Measurements from ENCODE around the gene LRIG1. TPM values are rescaled to one million over a fixed set of nuclear protein-coding genes. Genes with fewer than 3 reads are reported as not detected.

The LRIG1 gene
- polyA plus RNA-seq, 4 donors, result 21.2 to 27.7 (median 26.2) TPM

GRCh38 chr3:66370179-66370578 lies 130.6 kb downstream of the LRIG1 start:
- no peak for DNase-seq (ENCODE audit: low read depth in 4 of 4, low spot score in 3 of 4)

DNA sequence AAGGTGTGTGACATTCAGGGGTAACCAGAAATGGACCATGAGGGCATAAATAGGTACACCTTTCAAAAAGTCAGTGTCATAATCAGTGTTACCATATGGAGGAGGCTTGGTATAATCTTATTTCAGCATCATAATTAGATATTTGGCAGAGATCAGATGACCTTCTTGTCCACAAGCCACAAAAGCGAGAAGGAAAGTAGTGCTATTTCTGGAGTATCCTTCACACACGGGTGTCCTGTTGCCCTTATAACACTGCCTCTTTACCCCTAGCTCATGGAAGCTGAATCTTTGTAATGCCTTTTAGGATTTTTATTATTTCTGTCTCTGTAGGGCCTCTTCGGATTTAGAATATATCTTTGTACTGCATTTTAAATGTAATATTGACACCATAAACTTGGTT lies 132.8 kb downstream of the LRIG1 start:
- no peak for DNase-seq (ENCODE audit: low read depth in 4 of 4, low spot score in 3 of 4)

DNA sequence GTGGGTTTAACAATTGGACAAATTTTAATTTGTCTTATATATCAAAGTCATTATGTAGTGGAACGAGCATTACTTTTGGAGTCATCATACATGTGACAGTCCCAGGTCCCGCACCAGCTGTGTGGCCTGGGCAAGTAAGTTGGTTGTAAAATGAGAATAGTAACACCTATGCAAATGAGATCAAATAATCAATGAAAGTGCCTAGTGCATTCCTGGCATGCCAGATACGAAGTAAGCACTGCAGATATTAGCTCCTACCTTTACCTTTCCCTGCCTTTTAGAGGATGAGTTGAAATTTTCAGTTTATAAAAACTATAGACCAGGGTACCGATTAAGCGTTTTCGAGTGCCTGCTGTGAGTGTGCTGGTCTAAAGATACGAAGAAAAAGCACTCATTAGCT lies 134.1 kb downstream of the LRIG1 start:
- DNase-seq (ENCODE audit: low read depth in 4 of 4, low spot score in 3 of 4), result no peak

DNA sequence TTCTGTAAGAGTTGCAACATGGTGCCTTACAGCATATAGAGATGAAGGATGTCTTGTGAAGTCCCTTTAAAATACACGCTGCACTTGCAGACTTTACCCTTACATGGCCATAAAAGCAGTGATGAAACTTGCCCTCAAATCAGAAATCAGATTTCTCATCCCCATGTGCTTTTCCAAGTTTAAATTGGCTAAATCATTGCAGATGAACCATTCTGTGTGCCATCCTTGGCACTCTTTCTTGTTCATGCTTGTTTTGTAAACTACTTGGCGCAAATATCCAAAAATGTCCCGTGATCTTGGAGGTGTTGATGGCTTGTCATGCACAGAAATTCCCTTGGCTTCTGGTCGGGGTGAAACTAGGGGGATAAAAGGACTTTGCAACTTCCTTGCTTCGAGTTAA lies 135.7 kb downstream of the LRIG1 start:
- DNase-seq (ENCODE audit: low read depth in 4 of 4, low spot score in 3 of 4), result no peak

GRCh38 chr3:66363148-66363547 lies 137.7 kb downstream of the LRIG1 start:
- DNase-seq (ENCODE audit: low read depth in 4 of 4, low spot score in 3 of 4), result no peak

- no peak for DNase-seq (ENCODE audit: low read depth in 4 of 4, low spot score in 3 of 4)
These were observed 138.3 kb downstream of the LRIG1 start for GRCh38 chr3:66362541-66362941.

GRCh38 chr3:66361356-66361755 lies 139.5 kb downstream of the LRIG1 start:
- DNase-seq (ENCODE audit: low read depth in 4 of 4, low spot score in 3 of 4), result no peak

- DNase-seq (ENCODE audit: low read depth in 4 of 4, low spot score in 3 of 4), result no peak
These were observed 144.8 kb downstream of the LRIG1 start for GRCh38 chr3:66355997-66356396.

- DNase-seq (ENCODE audit: low read depth in 4 of 4, low spot score in 3 of 4), result no peak
These were observed 145.4 kb downstream of the LRIG1 start for GRCh38 chr3:66355394-66355793.

DNA sequence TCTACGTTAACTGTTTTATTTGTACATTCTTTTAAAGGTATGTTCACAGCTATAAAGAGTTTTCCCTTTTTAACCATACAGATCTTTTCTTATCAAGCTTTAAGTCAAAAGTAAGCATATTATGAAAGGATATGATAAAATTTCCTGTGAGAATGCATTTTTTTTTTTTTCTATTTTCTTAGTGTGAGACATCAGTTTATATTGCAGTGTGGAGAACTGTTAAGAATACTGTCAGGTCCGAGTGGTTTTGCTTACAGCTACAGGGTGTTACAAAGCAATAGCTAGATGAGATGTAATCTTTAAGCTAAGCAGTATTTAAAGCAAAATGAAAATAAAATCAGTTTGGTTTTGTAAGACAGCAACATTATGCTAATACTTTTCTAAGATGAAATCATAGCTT lies 146.8 kb downstream of the LRIG1 start:
- DNase-seq (ENCODE audit: low read depth in 4 of 4, low spot score in 3 of 4), result no peak

DNA sequence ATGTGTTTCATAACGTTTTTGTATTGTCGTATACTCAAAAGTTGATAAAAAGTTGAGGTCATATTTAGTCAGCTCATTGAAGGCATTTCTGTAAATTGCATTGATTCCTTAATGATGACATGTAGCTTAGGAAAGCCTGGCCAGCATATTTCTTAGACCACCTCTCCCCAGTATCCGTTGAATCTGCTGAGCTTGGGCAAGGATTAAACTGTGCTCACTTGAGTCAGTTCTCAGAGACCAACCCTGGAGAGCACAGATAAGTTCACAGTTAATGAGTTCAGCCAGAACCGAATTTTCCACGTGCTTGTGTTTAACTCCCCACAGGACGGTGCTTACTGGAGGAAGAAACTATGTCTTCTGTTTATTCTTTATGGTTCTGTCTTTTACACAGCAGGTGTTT lies 147.3 kb downstream of the LRIG1 start:
- no peak for DNase-seq (ENCODE audit: low read depth in 4 of 4, low spot score in 3 of 4)

DNA sequence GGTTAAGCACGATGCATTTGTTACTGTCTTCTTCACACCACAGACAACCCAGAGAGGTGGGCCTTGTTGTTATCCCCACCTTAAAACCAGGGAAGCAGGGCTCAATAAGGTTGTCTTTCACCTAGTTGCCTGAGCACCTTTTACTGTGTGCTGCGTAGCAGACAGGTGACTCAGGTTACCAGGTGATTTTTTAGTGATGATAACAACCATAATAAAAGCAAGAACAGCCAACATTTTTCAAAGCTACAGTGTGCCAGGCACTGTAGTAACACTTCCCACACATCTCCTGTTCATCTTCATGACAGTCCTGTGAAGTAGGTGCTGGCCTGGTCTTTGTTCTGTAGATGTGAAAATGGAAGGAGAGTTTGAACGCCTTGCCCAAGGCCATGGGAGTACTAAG lies 147.8 kb downstream of the LRIG1 start:
- DNase-seq (ENCODE audit: low read depth in 4 of 4, low spot score in 3 of 4), result no peak

GRCh38 chr3:66350601-66351000 lies 150.2 kb downstream of the LRIG1 start:
- no peak for DNase-seq (ENCODE audit: low read depth in 4 of 4, low spot score in 3 of 4)

- DNase-seq (ENCODE audit: low read depth in 4 of 4, low spot score in 3 of 4), result no peak
These were observed 152.1 kb downstream of the LRIG1 start for GRCh38 chr3:66348704-66349103.

GRCh38 chr3:66344848-66345578 lies 155.8 kb downstream of the LRIG1 start:
- no peak for DNase-seq (ENCODE audit: low read depth in 4 of 4, low spot score in 3 of 4)

DNA sequence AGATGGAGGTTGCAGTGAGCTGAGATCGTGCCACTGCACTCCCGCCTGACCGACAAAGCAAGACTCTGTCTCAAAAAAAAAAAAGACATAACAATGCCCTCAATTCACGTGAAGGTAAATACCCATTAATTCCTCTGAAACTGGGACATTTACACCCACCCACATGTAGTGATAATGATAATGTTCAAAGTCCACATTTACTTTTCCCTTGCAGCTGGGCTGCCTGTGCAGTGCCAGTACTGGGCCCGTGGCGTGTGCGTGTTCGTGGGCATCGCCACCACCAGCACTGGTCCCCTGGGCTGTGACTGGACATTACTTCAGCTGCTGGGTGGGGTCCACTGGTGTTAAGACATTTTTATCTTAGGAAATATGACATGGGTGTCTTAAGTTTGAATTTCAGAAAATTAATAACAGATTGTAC lies 156.4 kb downstream of the LRIG1 start:
- DNase-seq (ENCODE audit: low read depth in 4 of 4, low spot score in 3 of 4), result no peak

- no peak for DNase-seq (ENCODE audit: low read depth in 4 of 4, low spot score in 3 of 4)
These were observed 158.0 kb downstream of the LRIG1 start for GRCh38 chr3:66342717-66343356.

DNA sequence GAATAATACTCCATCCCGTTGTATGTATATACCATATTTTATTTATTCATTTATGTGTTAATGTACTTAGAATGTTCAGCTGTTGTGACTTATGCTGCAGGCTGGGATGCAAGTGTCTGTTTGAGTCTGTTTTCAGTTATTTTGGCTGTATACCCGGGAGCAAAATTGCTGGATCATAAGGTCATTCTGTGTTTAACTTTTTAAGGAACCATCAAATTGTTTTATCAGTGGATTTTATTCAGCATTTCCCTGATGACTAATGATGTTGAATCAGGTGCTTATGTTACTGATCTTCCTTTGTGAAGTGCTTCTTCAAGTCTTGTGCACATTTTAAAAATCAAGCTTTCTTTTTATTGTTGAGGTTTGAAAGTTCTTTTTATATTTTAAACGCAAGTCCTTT lies 161.9 kb downstream of the LRIG1 start:
- DNase-seq (ENCODE audit: low read depth in 4 of 4, low spot score in 3 of 4), result no peak

- no peak for DNase-seq (ENCODE audit: low read depth in 4 of 4, low spot score in 3 of 4)
These were observed 164.5 kb downstream of the LRIG1 start for GRCh38 chr3:66336333-66336766.

DNA sequence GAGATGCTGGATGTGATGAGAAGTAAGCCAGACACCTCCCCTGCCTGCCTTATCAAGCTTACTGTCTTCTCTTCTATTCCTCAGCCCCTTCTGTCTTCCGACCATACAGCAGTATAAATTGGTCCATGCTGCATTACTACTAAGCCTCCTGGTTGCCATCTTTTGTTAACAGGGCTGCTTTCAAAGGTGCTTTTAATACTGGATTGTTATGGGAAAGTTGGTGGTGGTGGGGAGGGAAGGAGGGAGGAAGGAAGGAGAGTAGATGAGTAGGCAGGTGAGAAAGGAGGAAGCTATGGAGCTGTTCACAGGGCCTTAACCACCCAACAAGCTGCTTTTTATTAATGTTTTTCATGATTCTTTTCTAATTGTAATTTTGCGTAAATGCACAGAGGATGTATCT lies 165.2 kb downstream of the LRIG1 start:
- DNase-seq (ENCODE audit: low read depth in 4 of 4, low spot score in 3 of 4), result no peak
